ENCODE data around the gene SH2D1A.

The SH2D1A gene

DNA sequence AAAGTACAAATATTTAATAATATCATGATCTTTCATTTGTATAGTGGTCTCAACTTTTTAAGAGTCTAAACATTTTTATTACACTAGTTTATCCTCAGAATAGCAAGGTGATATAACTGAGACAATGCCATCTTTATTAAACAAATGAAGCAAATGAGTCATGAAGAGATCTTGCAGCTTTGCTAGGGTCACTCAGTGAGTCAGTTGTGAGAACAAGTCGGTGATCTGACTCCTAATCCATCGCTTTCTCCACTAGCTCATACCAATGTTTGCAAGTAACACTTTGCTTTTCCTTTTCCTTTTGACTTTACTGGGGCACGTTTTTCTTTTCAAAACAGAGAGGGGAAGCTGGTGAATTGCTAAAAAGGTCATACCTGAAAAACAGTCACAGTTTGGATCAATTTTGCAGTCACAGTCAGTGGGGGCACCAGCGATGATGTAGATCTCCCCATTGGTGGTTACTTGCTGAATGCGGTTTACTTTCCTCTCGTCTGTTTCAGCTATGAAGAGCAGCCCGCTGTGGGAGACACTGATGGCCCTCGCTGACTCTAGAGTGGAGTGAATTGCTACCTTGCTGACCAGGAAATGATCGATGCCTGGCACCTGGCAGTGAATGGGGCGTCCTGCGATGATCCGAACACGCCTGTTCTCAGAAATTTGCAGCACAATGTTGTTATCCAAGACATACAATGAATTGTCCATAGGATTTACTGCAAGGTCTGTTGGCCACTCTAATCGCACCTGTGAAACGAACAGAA lies 75.7 kb downstream of the SH2D1A start:
- no peak overlapping the region for H3K4me3 ChIP-seq (ENCODE audit: low read length)
- TF ChIP-seq ZNF274 (IDR thresholded peaks at IDR 0.05; ENCODE audit: low read depth, low read length) = no peak

Data from GM08714 (cell line).